ENCODE data around the gene FRMPD2. TPM values are rescaled to one million over a fixed set of nuclear protein-coding genes. Genes with fewer than 3 reads are reported as not detected.

Gene FRMPD2
- polyA plus RNA-seq, 1 donor from 2014 or later, result 0.14 TPM

GRCh38 chr10:48322017-48322416 lies 47.5 kb upstream of the FRMPD2 start:
- no peak overlapping the region for H3K4me2 ChIP-seq (ENCODE audit: low read length)
- no peaks in the 10 kb centered on the region for H3K36me3 ChIP-seq (ENCODE audit: insufficient read depth, low read length)
- no peak overlapping the region for H3K4me3 ChIP-seq (ENCODE audit: low read length)
- H3K27me3 ChIP-seq (ENCODE audit: insufficient read depth, low read depth, low read length), result no peaks in the 10 kb centered on the region
- no peak overlapping the region for H2AFZ ChIP-seq (ENCODE audit: low read depth, low read length)
- H3F3A ChIP-seq (ENCODE audit: insufficient read depth, low read length, poor library complexity, severe bottlenecking), result no peaks in the 10 kb centered on the region
- H3K9me3 ChIP-seq (ENCODE audit: low read length), result no peaks in the 10 kb centered on the region
- no peak for TF ChIP-seq EZH2 (IDR thresholded peaks at IDR 0.05; ENCODE audit: borderline replicate concordance, insufficient read depth, low read length, poor library complexity, severe bottlenecking)
- no peak for TF ChIP-seq TAF1 (IDR thresholded peaks at IDR 0.05; ENCODE audit: low read depth)
- H4K20me1 ChIP-seq (ENCODE audit: insufficient read depth), result peaks cover 11% of the 10 kb centered on the region
- H3K27ac ChIP-seq (ENCODE audit: low read length), result no peak overlapping the region
- peaks cover 98% of the 10 kb centered on the region for H3K79me2 ChIP-seq (replicated peaks; ENCODE audit: insufficient read depth, low read length)
- no peaks in the 10 kb centered on the region for H3K9me2 ChIP-seq (ENCODE audit: insufficient read depth, low read length)
- H3K9ac ChIP-seq (ENCODE audit: low read length), result no peak overlapping the region

GRCh38 chr10:48317321-48317990 lies 43.0 kb upstream of the FRMPD2 start:
- Histone ChIP-seq H3K27ac (ENCODE audit: low read length) (no peak overlapping the region), H3K9me2 (ENCODE audit: insufficient read depth, low read length) (no peaks in the 10 kb centered on the region), H3F3A (ENCODE audit: insufficient read depth, low read length, poor library complexity, severe bottlenecking) (no peaks in the 10 kb centered on the region), H3K9me3 (ENCODE audit: low read length) (no peaks in the 10 kb centered on the region), H3K4me2 (ENCODE audit: low read length) (no peak overlapping the region), H3K79me2 (replicated peaks; ENCODE audit: insufficient read depth, low read length) (peaks cover 97% of the 10 kb centered on the region), H2AFZ (ENCODE audit: low read depth, low read length) (no peak overlapping the region), H3K9ac (ENCODE audit: low read length) (no peak overlapping the region), H3K36me3 (ENCODE audit: insufficient read depth, low read length) (peaks cover 5% of the 10 kb centered on the region), H3K4me3 (ENCODE audit: low read length) (no peak overlapping the region), H4K20me1 (ENCODE audit: insufficient read depth) (peaks cover 15% of the 10 kb centered on the region), H3K27me3 (ENCODE audit: insufficient read depth, low read depth, low read length) (no peaks in the 10 kb centered on the region)
- TF ChIP-seq MXI1 (conservative IDR thresholded peaks at IDR 0.05; ENCODE audit: poor library complexity, severe bottlenecking) (no peak), CTCF (IDR thresholded peaks at IDR 0.05; ENCODE audit: poor library complexity, severe bottlenecking) (no peak), RAD21 (conservative IDR thresholded peaks at IDR 0.05) (no peak), TAF1 (IDR thresholded peaks at IDR 0.05; ENCODE audit: low read depth) (no peak), REST (IDR thresholded peaks at IDR 0.05; ENCODE audit: borderline replicate concordance) (no peak), POLR2AphosphoS5 (IDR thresholded peaks at IDR 0.05) (no peak), SMC3 (conservative IDR thresholded peaks at IDR 0.05; ENCODE audit: poor library complexity) (no peak), EZH2 (IDR thresholded peaks at IDR 0.05; ENCODE audit: borderline replicate concordance, insufficient read depth, low read length, poor library complexity, severe bottlenecking) (no peak), EP300 (conservative IDR thresholded peaks at IDR 0.05; ENCODE audit: poor library complexity, severe bottlenecking) (no peak)
